Measurements from ENCODE around the gene TNNI2.

DNA sequence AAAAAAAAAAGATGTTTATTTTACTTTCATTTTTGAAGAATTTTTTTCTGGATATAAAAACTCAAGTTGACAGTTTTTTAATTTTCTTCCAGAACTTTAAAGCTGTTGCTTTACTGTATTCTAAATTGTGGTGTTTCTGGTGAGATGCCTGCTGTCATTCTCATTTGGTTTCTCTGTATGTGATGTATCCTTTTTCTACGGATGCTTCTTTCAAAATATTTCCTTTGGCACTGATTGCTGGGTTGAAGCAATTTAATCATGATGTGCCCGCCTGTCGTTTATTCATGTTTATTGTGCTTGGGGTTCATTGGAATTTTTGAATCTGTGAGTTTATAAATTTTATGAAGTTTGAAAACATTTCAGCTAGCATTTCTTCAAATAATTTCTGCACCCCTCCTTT lies 45.7 kb upstream of the TNNI2 start:
- TF ChIP-seq EZH2 (IDR thresholded peaks at IDR 0.05) (no peak), POLR2AphosphoS5 (IDR thresholded peaks at IDR 0.05; ENCODE audit: borderline replicate concordance, low read depth, low read length) (no peak), FOXP2 (optimal IDR thresholded peaks at IDR 0.05; ENCODE audit: control extremely low read depth, extremely low read length, insufficient read depth) (no peak)
